Psoas muscle (tissue), 8 donors: Measurements from ENCODE around the gene DCTN2. TPM values are rescaled to one million over a fixed set of nuclear protein-coding genes. Genes with fewer than 3 reads are reported as not detected.

Experiments used
- ATAC-seq, 4 donors: fragments of 200-7000 bp; cut with Tn5 transposase; one replicate each; pipeline ENCODE4 v1.9.1; 2020; ENCODE audit warnings: moderate library complexity in 3 of 4, mild to moderate bottlenecking in 2 of 4
- DNase-seq, 2 donors: peaks; one replicate each; pipeline ENCODE4 v3.0.0-alpha.2; 2020
- H3K27ac ChIP-seq: fragments of 200-600 bp; one replicate; pipeline ENCODE4 v1.8.0; 2022
- H3K27me3 ChIP-seq, 3 donors: fragments of 200-600 bp in 1 of 3; one replicate each; pipeline versions ENCODE4 v1.6.1 to v1.8.0; 2013 to 2022; ENCODE audit warnings: low read length in 2 of 3, mild to moderate bottlenecking in 2 of 3, moderate library complexity in 1 of 3; ENCODE audit not compliant: insufficient read depth in 3 of 3
- H3K36me3 ChIP-seq, 2 donors: fragments of 200-600 bp in 1 of 2; one replicate each; pipeline versions ENCODE4 v1.6.1 to v1.8.0; 2013 to 2022; ENCODE audit warnings: low read depth in 1 of 2, mild to moderate bottlenecking in 1 of 2, moderate library complexity in 1 of 2; ENCODE audit not compliant: insufficient read depth in 1 of 2
- H3K4me1 ChIP-seq: fragments of 200-600 bp; one replicate; pipeline ENCODE4 v1.8.0; 2022
- H3K4me3 ChIP-seq: fragments of 200-600 bp; one replicate; pipeline ENCODE4 v1.8.0; 2022; ENCODE audit warnings: mild to moderate bottlenecking
- H3K9me3 ChIP-seq: fragments of 200-600 bp; one replicate; pipeline ENCODE4 v1.8.0; 2022
- WGBS, 3 donors: extraction: QIAGEN DNeasy Blood & Tissue Kit; methylation state at CpG; one replicate each; pipeline versions ENCODE4 v1.1.6 to v1.1.7; 2013; 5-methylcytosine and 5-hydroxymethylcytosine counted together
- intact Hi-C, 2 donors: fragments of 100-400 bp; cut with DNase I; formaldehyde crosslinking; loops; one replicate each; pipeline versions ENCODE4 v1.11.0 to v1.14.2; 2022
- polyA plus RNA-seq, 3 donors: library from polyadenylated mRNA; stranded (reverse); fragments of 200-250 nt; gene quantifications; one replicate each; pipeline ENCODE4 v1.2.3, GENCODE V29; 2013
- total RNA-seq, 4 donors: library from RNA; stranded (reverse); fragmentation: NEBNext Ultra II Directional in 2 of 4; extraction: Animal tissue kit (Norgen Biotek cat#: 25700) in 2 of 4; gene quantifications; one replicate each; pipeline versions ENCODE4 v1.2.1 to v1.2.4, GENCODE V29; 2021 to 2023
- TF ChIP-seq, protein P1 (sequence below): fragments of 200-600 bp; IDR thresholded peaks from one replicate; pipeline ENCODE4 v1.8.0; 2022; ENCODE audit warnings: antibody characterized with exemption
- donor health status: healthy with polysubstance abuse.
- donor health status: DM: no; HTN: no; CAD: no; lungs with moderate emphysema.
- donor health status: Bipolar disorder and iron deficiency.
- donor health status: healthy.
- donor health status: DM: yes; HTN: yes; CAD: no.
- donor health status: DM: no; HTN: no; CAD: no.
- donor health status: DM: no; HTN: no; CAD: no.
- donor health status: DM: yes; HTN: yes; CAD: no.

Gene DCTN2
- total and polyA plus RNA-seq, 7 donors = 91.0 to 165 (median 108) TPM

DNA sequence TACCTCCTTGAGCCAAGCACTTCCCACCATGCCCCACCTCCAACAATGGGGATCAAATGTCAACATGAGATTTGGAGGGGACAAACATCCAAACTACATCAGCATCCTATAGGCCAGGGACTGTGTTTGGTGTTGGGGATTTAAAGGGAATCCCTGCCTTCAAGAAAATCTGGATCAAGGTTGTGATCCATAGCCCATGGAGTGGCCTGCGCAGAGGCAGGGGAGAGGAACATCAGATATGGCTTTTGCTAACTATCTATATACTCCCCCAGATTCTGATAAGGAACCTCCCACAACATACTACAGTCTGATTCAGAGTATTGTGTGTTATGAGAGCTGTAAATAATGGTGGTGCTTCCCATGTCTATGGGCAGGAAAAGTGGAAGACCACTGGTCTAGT is 7.9 kb upstream of the DCTN2 start:
- intact Hi-C loops = no loop called here
- no peaks in the 10 kb centered on the region for H3K9me3 ChIP-seq
- TF ChIP-seq, protein P1, sequence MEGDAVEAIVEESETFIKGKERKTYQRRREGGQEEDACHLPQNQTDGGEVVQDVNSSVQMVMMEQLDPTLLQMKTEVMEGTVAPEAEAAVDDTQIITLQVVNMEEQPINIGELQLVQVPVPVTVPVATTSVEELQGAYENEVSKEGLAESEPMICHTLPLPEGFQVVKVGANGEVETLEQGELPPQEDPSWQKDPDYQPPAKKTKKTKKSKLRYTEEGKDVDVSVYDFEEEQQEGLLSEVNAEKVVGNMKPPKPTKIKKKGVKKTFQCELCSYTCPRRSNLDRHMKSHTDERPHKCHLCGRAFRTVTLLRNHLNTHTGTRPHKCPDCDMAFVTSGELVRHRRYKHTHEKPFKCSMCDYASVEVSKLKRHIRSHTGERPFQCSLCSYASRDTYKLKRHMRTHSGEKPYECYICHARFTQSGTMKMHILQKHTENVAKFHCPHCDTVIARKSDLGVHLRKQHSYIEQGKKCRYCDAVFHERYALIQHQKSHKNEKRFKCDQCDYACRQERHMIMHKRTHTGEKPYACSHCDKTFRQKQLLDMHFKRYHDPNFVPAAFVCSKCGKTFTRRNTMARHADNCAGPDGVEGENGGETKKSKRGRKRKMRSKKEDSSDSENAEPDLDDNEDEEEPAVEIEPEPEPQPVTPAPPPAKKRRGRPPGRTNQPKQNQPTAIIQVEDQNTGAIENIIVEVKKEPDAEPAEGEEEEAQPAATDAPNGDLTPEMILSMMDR = no peak
- no peak for DNase-seq
- peaks cover 2% of the 10 kb centered on the region for H3K4me1 ChIP-seq
- 95 to 100% (median 98%) methylated on average over 1 of the region's 1 CpG for WGBS, 3 donors
- no peak overlapping the region for H3K27ac ChIP-seq
- H3K27me3 ChIP-seq = peaks cover 0 to 12% (median 5%) of the 10 kb centered on the region in 3 donors
- no peaks in the 10 kb centered on the region for H3K36me3 ChIP-seq
- H3K4me3 ChIP-seq = no peak overlapping the region
- ATAC-seq = no peak

DNA sequence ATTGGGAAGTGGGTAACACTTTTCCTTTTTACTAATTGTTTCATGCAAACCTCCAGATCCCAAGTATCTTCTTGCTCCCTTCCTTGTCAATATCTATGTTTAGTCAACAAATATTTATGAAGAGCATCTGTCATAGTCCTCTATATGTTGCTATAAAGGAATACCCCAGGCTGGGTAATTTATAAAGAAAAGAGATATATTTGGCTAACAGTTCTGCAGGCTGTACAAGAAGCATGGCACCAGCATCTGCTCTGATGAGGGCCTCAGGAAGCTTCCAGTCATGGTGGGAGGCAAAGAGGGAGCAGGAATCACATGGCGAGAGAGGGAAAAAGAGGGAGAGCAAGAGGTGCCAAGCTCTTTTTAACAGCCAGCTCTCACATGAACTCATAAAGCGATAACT is 7.5 kb upstream of the DCTN2 start:
- Histone ChIP-seq H3K27ac (no peak overlapping the region), H3K27me3 (peaks cover 0 to 16% (median 6%) of the 10 kb centered on the region in 3 donors), H3K4me1 (peaks cover 3% of the 10 kb centered on the region), H3K9me3 (no peaks in the 10 kb centered on the region), H3K4me3 (no peak overlapping the region), H3K36me3 (no peaks in the 10 kb centered on the region)
- WGBS, 3 donors = 83 to 95% (median 85%) methylated on average over 2 of the region's 2 CpGs
- TF ChIP-seq, protein P1 = no peak
- no peak for DNase-seq
- ATAC-seq = no peak
- intact Hi-C loops = no loop called here

DNA sequence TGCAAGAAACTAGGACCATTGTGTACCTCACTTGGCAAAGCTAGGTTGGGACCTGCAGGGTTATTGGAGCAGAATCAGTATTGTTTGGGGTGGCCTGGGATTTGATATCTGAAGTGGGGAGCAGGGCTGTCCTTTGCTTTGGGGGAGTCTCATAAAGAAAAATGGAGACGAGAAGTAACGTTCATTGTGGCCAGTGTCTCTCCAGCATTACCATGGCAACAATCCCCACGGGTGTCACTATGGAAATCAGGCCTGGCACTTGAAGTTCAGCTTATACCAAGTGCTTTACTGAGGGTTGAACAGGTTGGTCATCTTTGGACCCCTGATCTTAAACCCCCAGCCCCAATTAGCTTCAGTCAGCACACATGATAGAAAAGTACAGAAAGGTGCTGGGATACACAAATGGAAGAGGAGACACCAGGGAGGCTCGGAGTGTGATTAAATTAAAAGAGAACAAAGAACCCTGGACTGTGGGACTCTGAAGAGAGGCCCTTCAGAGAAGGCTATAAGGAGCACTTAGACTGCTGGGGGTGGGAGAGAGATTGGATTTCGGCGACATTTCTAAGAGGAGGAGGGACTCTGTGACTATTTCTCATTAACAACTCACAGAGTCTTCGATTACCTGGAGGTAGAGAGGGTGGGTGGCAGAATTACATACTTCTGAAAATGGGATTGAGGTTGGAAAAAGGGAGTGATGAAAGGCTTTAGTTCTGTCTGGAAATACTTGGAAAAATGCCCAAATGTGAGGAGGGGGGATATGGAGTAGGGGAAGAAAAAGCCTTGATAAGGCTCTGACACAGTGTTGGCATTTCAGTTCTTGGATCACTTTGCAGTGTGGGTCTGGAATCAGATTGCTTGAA is 6.6 kb upstream of the DCTN2 start:
- no peaks in the 10 kb centered on the region for H3K9me3 ChIP-seq
- intact Hi-C loops = no loop called here
- H3K27me3 ChIP-seq = peaks cover 0 to 25% (median 10%) of the 10 kb centered on the region in 3 donors
- peaks cover 3% of the 10 kb centered on the region for H3K4me1 ChIP-seq
- no peak for ATAC-seq
- H3K27ac ChIP-seq = no peak overlapping the region
- no peaks in the 10 kb centered on the region for H3K36me3 ChIP-seq
- H3K4me3 ChIP-seq = no peak overlapping the region
- no peak for DNase-seq
- TF ChIP-seq, protein P1 = no peak
- 28 to 33% (median 31%) methylated on average over 7 of the region's 7 CpGs for WGBS, 3 donors

DNA sequence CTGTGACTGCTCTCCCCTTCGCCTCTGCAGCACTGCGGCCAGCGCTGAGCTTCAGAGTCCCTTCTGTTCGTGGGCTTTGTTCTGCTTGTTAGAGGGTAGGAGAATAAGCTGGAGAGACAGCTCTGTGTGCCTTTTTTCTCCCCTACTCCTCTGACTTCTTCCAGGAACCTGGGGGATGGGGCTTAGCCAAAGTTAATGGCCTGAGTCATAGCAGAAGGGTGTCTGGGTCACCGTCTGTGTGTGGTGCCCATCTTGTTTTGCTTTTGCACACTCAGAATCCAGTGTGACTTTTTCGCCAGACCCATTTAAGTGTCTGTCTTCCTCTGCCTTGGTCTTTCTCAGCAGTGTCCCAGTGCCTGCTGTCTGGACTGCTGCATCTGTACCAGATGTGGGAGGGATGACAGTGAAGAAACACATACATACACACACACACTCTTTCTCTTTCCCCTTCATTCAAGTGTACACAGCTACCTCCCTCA is 5.9 kb upstream of the DCTN2 start:
- no peak overlapping the region for H3K27ac ChIP-seq
- no peaks in the 10 kb centered on the region for H3K36me3 ChIP-seq
- 40 to 54% (median 52%) methylated on average over 6 of the region's 6 CpGs for WGBS, 3 donors
- peaks cover 3% of the 10 kb centered on the region for H3K4me1 ChIP-seq
- TF ChIP-seq, protein P1 = no peak
- DNase-seq = no peak
- no peak overlapping the region for H3K4me3 ChIP-seq
- no peaks in the 10 kb centered on the region for H3K9me3 ChIP-seq
- no peak for ATAC-seq
- intact Hi-C loops = no loop called here
- peaks cover 0 to 29% (median 10%) of the 10 kb centered on the region in 3 donors for H3K27me3 ChIP-seq
